ENCODE results near the gene BAIAP2L2. TPM values are rescaled to one million over a fixed set of nuclear protein-coding genes. Genes with fewer than 3 reads are reported as not detected.
"Not testable (repeated sequence)": the region's sequence is repeated elsewhere in the genome, so short reads cannot be mapped to it uniquely, and the experiment has no call there.

The BAIAP2L2 gene
- total and polyA plus RNA-seq, 3 experiments from 2014 or later = 0.53 to 0.58 TPM; not detected in 1

DNA sequence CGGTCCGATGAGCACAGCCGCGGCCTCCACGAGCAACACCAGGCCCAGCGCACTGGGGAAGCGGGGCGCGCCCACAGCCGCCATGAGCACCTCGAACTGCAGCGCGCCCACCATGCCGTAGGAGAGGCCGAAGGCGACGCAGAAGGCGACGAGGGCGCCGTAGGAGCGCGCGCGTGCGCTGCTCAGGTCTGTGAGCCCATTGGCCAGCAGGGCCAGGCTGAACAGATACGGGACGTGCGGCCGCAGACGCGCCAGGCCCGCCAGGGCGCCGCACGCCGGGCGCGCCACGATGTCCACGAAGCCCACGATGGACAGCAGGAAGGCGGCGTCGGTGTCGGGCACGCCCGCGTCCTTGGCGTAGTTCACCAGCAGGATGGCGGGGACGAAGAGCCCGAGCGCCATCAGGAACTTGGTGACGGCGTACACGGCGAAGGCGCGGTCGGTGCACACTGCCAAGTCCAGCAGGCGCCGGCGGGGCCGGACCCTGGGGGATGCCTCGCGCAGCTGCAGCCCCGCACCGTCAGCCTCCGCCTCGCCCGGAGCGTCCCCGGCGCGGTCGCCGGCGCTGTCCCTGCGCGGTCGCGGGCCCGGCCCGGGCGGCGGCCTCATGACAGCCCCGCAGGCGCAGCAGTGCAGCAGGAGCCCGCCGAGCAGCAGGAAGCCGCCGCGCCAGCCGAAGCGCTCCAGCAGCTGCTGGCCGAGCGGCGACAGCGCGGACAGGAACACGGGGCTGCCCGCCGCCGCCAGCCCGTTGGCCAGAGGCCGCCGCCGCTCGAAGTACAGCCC lies 29.4 kb downstream of the BAIAP2L2 start:
- peaks cover 16 to 19% of the 10 kb centered on the region in 2 donors for H3K27me3 Mint-ChIP-seq
- no peak overlapping the region for H3K27ac Mint-ChIP-seq
- H3K4me3 Mint-ChIP-seq = peak overlapping the region in 1 of 7 donors; percentile 34
- no peaks in the 10 kb centered on the region for H3K36me3 Mint-ChIP-seq
- Histone ChIP-seq H3K9me3 (ENCODE audit: low read length) (no peaks in the 10 kb centered on the region), H3K36me3 (ENCODE audit: insufficient read depth, low read length) (no peaks in the 10 kb centered on the region), H3K27ac (ENCODE audit: low read depth, low read length) (no peak overlapping the region), H3K27me3 (ENCODE audit: insufficient read depth, low read length, poor library complexity, severe bottlenecking) (peaks cover 19% of the 10 kb centered on the region), H3K4me1 (ENCODE audit: insufficient read depth, low read length) (peaks cover 15% of the 10 kb centered on the region), H3K4me3 (ENCODE audit: low read length) (no peak overlapping the region)
- CTCF ChIA-PET = no interaction called here
- POLR2A ChIA-PET = no interaction called here
- H3K9me3 Mint-ChIP-seq = no peaks in the 10 kb centered on the region
- no peak for DNase-seq
- H3K4me1 Mint-ChIP-seq = peaks cover 0 to 11% (median 0%) of the 10 kb centered on the region in 3 donors

DNA sequence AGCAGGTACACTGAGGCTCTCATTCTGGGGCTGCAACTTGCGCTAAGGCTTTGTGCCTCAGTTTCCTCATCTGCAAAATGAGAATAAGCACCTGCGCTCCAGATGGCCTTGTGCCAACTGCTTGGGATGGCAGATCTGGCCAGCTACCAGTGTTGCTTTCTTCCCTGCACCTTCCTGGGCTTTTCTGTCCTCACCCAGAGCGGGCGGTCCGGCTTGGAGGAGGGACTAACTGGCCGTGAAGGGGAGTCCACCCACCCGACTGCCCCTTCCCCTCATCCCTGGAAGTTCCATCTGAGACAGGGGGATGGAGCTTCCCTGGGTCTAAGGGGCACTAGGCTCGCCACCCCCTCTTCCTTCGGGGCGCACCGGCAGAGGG lies 30.0 kb downstream of the BAIAP2L2 start:
- peaks cover 16 to 19% of the 10 kb centered on the region in 2 donors for H3K27me3 Mint-ChIP-seq
- peaks cover 15% of the 10 kb centered on the region for H3K4me1 ChIP-seq (ENCODE audit: insufficient read depth, low read length)
- no peaks in the 10 kb centered on the region for H3K9me3 Mint-ChIP-seq
- no peak overlapping the region for H3K4me3 ChIP-seq (ENCODE audit: low read length)
- no peaks in the 10 kb centered on the region for H3K9me3 ChIP-seq (ENCODE audit: low read length)
- POLR2A ChIA-PET = no interaction called here
- peaks cover 19% of the 10 kb centered on the region for H3K27me3 ChIP-seq (ENCODE audit: insufficient read depth, low read length, poor library complexity, severe bottlenecking)
- peaks cover 0 to 11% (median 0%) of the 10 kb centered on the region in 3 donors for H3K4me1 Mint-ChIP-seq
- no peaks in the 10 kb centered on the region for H3K36me3 ChIP-seq (ENCODE audit: insufficient read depth, low read length)
- H3K36me3 Mint-ChIP-seq = peaks cover 0 to 3% (median 0%) of the 10 kb centered on the region in 3 donors
- H3K27ac Mint-ChIP-seq = no peak overlapping the region
- no peak overlapping the region for H3K27ac ChIP-seq (ENCODE audit: low read depth, low read length)
- DNase-seq = no peak
- peak overlapping the region in 1 of 7 donors; percentile 34 for H3K4me3 Mint-ChIP-seq
- CTCF ChIA-PET = no interaction called here

DNA sequence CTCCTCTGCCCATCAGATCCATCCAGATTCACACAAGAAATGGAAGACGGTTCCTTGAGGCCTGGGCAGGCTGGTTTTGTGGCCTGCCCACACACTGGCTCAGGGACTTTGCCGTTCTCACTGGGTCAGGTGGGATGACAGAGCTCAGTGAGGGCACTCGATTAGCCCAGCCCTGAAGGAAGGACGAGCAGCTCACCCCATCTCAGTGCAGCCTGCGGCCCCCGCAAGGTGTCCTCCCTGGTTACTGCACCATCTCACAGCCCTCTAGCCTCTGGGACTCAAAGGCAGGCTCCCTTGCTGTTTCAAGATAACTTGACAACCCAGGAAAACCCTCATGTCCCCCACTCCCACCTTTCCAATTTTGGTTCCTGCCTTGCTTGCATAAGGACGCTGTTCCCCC lies 30.7 kb downstream of the BAIAP2L2 start:
- H3K4me1 Mint-ChIP-seq = peaks cover 0 to 11% (median 0%) of the 10 kb centered on the region in 3 donors
- ChIA-PET CTCF (no interaction called here), POLR2A (no interaction called here)
- DNase-seq = no peak
- peaks cover 0 to 3% (median 0%) of the 10 kb centered on the region in 3 donors for H3K36me3 Mint-ChIP-seq
- no peaks in the 10 kb centered on the region for H3K9me3 ChIP-seq (ENCODE audit: low read length)
- H3K27ac ChIP-seq (ENCODE audit: low read depth, low read length) = no peak overlapping the region
- H3K9me3 Mint-ChIP-seq = no peaks in the 10 kb centered on the region
- peaks cover 19% of the 10 kb centered on the region for H3K27me3 ChIP-seq (ENCODE audit: insufficient read depth, low read length, poor library complexity, severe bottlenecking)
- H3K36me3 ChIP-seq (ENCODE audit: insufficient read depth, low read length) = no peaks in the 10 kb centered on the region
- peaks cover 16 to 19% of the 10 kb centered on the region in 2 donors for H3K27me3 Mint-ChIP-seq
- no peak overlapping the region for H3K27ac Mint-ChIP-seq
- H3K4me3 ChIP-seq (ENCODE audit: low read length) = no peak overlapping the region
- peak overlapping the region in 3 of 7 donors; percentile 9 to 51 (median 38) for H3K4me3 Mint-ChIP-seq
- H3K4me1 ChIP-seq (ENCODE audit: insufficient read depth, low read length) = peaks cover 15% of the 10 kb centered on the region

DNA sequence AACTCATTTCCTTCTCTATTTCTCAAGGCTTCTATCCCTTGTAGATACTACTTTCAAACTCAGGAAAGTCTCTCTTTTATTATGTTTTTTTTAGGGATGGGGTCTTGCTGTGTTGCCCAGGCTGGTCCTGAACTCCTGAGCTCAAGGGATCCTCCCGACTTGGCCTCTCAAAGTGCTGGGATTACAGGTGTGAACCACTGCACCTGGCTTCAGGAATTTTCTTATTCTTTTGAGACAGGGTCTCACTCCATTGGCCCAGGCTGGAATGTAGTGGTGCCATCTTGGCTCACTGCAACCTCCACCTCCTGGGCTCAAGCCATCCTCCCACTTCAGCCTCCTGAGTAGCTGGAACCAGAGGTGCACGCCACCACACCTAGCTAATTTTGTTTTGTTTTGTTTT lies 31.3 kb downstream of the BAIAP2L2 start:
- H3K27ac Mint-ChIP-seq; H3K9me3 Mint-ChIP-seq; H3K27ac ChIP-seq (ENCODE audit: low read depth, low read length); H3K36me3 ChIP-seq (ENCODE audit: insufficient read depth, low read length); DNase-seq; H3K4me3 ChIP-seq (ENCODE audit: low read length); H3K4me3 Mint-ChIP-seq; H3K36me3 Mint-ChIP-seq; POLR2A ChIA-PET; CTCF ChIA-PET; H3K9me3 ChIP-seq (ENCODE audit: low read length): not testable (repeated sequence)
- Histone ChIP-seq H3K27me3 (ENCODE audit: insufficient read depth, low read length, poor library complexity, severe bottlenecking) (peaks cover 19% of the 10 kb centered on the region), H3K4me1 (ENCODE audit: insufficient read depth, low read length) (peaks cover 15% of the 10 kb centered on the region)
- Mint-ChIP-seq H3K4me1 (peaks cover 0 to 11% (median 0%) of the 10 kb centered on the region in 3 donors), H3K27me3 (peaks cover 16 to 19% of the 10 kb centered on the region in 2 donors)

DNA sequence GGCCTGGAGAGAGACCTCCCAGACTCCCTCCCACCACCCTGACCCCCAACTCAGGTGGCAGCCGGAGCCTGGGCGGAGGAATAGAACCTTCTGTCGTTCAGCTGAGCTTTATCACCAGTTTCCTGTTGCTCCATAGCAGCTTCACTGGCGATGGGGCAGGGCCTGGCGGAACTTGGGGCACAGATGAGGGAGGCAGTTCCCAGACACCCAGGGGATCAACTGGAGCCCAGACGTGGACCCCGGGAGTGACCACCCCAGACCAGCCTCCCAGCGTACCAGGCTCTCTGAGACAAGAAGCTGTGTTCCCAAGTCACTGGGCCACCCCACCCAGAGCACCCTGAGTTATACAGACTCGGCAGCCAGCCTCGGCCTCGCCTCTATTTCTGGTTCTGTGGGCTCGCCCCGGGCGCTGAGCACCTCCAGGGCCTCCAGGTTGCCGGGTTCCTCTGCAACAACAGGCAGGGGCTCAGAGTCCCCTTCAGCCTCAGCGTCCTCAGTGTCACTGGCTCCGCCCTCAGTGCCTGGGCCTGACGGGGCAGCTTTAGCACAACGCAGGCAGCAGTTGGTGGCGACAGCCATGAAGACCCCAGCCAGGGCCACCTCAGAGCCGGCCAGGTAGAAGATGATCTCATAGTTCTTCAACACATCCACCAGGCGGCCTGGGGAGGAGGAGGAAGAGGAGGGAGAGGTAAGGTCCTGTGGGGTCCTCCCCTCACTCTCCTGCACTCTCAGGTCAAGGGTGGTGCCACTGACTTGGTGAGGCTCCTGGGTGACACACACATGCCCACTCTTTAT lies 32.2 kb downstream of the BAIAP2L2 start:
- Mint-ChIP-seq H3K4me1 (peaks cover 0 to 10% (median 0%) of the 10 kb centered on the region in 3 donors), H3K27me3 (peaks cover 12 to 16% of the 10 kb centered on the region in 2 donors), H3K9me3 (no peaks in the 10 kb centered on the region), H3K27ac (no peak overlapping the region), H3K4me3 (no peak overlapping the region), H3K36me3 (peaks cover 0 to 14% (median 1%) of the 10 kb centered on the region in 3 donors)
- peaks cover 15% of the 10 kb centered on the region for H3K4me1 ChIP-seq (ENCODE audit: insufficient read depth, low read length)
- H3K27me3 ChIP-seq (ENCODE audit: insufficient read depth, low read length, poor library complexity, severe bottlenecking) = peaks cover 17% of the 10 kb centered on the region
- DNase-seq = no peak
- no peaks in the 10 kb centered on the region for H3K36me3 ChIP-seq (ENCODE audit: insufficient read depth, low read length)
- no peak overlapping the region for H3K4me3 ChIP-seq (ENCODE audit: low read length)
- H3K27ac ChIP-seq (ENCODE audit: low read depth, low read length) = no peak overlapping the region
- no peaks in the 10 kb centered on the region for H3K9me3 ChIP-seq (ENCODE audit: low read length)
- ChIA-PET CTCF (no interaction called here), POLR2A (no interaction called here)

DNA sequence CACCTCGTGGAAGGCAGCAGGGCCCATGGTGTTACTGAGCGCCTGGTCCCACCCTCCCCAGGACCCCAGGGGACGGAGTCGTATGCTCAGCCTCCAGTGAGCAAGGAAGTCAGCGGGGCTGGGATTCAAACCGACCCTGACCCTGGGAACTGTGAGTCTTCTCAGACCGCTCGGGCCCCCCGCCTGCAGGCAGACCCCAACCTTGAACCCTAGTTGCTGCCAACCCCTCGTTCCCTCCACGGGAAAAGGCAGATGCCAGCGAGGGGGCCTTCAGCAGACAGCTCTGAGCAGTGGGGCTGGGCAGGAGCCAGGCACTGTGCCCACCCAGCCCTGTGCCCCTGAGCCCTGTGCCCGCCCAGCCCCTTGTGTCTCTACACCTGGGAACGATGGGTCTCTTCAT lies 32.9 kb downstream of the BAIAP2L2 start:
- H3K36me3 ChIP-seq (ENCODE audit: insufficient read depth, low read length) = peaks cover 4% of the 10 kb centered on the region
- CTCF ChIA-PET = no interaction called here
- peaks cover 11% of the 10 kb centered on the region for H3K27me3 ChIP-seq (ENCODE audit: insufficient read depth, low read length, poor library complexity, severe bottlenecking)
- Mint-ChIP-seq H3K27ac (no peak overlapping the region), H3K27me3 (peaks cover 7 to 11% of the 10 kb centered on the region in 2 donors), H3K9me3 (no peaks in the 10 kb centered on the region), H3K4me3 (no peak overlapping the region), H3K4me1 (peaks cover 0 to 8% (median 0%) of the 10 kb centered on the region in 3 donors), H3K36me3 (peaks cover 0 to 20% (median 3%) of the 10 kb centered on the region in 3 donors)
- no peak for DNase-seq
- no peak overlapping the region for H3K27ac ChIP-seq (ENCODE audit: low read depth, low read length)
- no peaks in the 10 kb centered on the region for H3K9me3 ChIP-seq (ENCODE audit: low read length)
- peaks cover 11% of the 10 kb centered on the region for H3K4me1 ChIP-seq (ENCODE audit: insufficient read depth, low read length)
- no peak overlapping the region for H3K4me3 ChIP-seq (ENCODE audit: low read length)
- POLR2A ChIA-PET = no interaction called here

DNA sequence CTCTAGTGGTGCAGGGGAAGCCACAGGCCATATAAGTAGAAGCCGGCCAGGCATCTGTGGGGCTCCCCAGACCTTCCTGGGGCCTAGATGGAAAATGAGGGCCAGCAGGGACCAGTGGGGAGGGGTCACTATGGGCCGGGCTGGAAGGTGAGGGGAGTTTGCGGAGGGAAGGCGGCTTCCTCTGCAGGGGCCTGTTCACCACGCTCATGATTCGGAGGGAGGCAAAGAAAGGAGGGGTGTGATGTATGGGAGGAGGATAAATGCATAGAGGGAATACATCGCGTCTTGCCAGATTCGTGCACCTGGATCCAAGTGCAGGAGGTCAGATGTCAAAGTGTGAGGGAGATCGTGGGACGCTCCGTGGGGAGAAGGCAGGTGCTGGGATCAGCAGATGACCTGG lies 33.4 kb downstream of the BAIAP2L2 start:
- Mint-ChIP-seq H3K4me1 (peaks cover 0 to 8% (median 0%) of the 10 kb centered on the region in 3 donors), H3K27ac (no peak overlapping the region), H3K36me3 (peaks cover 0 to 25% (median 3%) of the 10 kb centered on the region in 3 donors), H3K27me3 (peaks cover 6 to 11% of the 10 kb centered on the region in 2 donors), H3K4me3 (no peak overlapping the region), H3K9me3 (no peaks in the 10 kb centered on the region)
- peaks cover 5% of the 10 kb centered on the region for H3K36me3 ChIP-seq (ENCODE audit: insufficient read depth, low read length)
- no peak overlapping the region for H3K4me3 ChIP-seq (ENCODE audit: low read length)
- ChIA-PET CTCF (no interaction called here), POLR2A (no interaction called here)
- H3K27me3 ChIP-seq (ENCODE audit: insufficient read depth, low read length, poor library complexity, severe bottlenecking) = peaks cover 6% of the 10 kb centered on the region
- DNase-seq = no peak
- no peaks in the 10 kb centered on the region for H3K9me3 ChIP-seq (ENCODE audit: low read length)
- no peak overlapping the region for H3K27ac ChIP-seq (ENCODE audit: low read depth, low read length)
- H3K4me1 ChIP-seq (ENCODE audit: insufficient read depth, low read length) = peaks cover 6% of the 10 kb centered on the region

DNA sequence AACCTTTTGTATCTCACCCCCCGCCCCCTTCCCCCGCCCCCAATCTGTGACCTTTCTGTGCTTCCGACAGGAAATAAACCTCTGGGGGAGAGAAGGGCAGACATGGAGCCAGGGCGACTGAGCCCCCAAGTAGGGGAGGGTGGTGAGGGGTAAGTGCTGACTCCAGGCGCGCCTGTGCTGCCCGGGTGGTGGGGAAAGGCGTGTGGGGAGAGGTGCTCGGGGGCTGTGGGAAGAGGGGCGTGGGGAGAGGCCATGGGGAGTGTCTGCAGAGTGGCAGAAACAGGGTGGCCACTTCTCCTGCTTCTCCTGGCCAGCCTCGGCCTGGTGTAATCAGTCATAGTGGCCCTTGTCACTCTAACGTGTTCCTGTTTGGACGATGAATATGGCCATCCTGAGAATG lies 34.5 kb downstream of the BAIAP2L2 start:
- Histone ChIP-seq H3K4me1 (ENCODE audit: insufficient read depth, low read length) (no peaks in the 10 kb centered on the region), H3K4me3 (ENCODE audit: low read length) (no peak overlapping the region), H3K9me3 (ENCODE audit: low read length) (no peaks in the 10 kb centered on the region), H3K27ac (ENCODE audit: low read depth, low read length) (no peak overlapping the region), H3K27me3 (ENCODE audit: insufficient read depth, low read length, poor library complexity, severe bottlenecking) (no peaks in the 10 kb centered on the region), H3K36me3 (ENCODE audit: insufficient read depth, low read length) (peaks cover 5% of the 10 kb centered on the region)
- ChIA-PET POLR2A (no interaction called here), CTCF (no interaction called here)
- Mint-ChIP-seq H3K9me3 (no peaks in the 10 kb centered on the region), H3K27ac (no peak overlapping the region), H3K36me3 (peaks cover 0 to 34% (median 3%) of the 10 kb centered on the region in 3 donors), H3K27me3 (peaks cover 2 to 11% of the 10 kb centered on the region in 2 donors), H3K4me3 (no peak overlapping the region), H3K4me1 (peaks cover 0 to 4% (median 0%) of the 10 kb centered on the region in 3 donors)
- no peak for DNase-seq
